ENCODE results near the gene CTTNBP2.

DNA sequence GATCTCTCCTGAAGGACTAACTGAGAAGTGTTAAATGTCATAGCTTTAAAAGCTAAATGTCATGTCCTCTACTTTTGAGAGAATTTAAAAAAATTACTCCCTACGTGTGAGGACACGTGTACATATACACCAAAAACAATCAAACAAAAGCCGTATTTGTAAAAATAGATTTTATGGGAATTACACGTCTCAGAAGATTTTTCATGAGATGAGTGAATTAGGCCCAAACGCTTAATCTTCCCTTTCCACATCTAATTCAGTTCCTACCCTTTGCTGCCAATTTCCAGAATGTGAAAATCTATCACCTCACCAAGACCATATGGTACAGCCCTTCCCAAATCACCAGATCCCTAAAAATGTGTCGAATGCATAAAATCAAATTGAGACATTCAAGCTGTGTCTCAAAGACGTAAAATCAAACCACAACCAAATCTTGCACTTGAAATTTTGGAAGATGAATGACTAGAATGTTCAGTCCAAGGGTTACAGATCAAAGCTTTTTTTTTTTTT, 1.0 kb upstream of the CTTNBP2 start:
- TF ChIP-seq GATA2 (IDR thresholded peaks at IDR 0.05; ENCODE audit: low read depth, low read length), result no peak
- TF ChIP-seq GATA3 (IDR thresholded peaks at IDR 0.05; ENCODE audit: low read depth, low read length), result no peak

All from SH-SY5Y (cell line).